Measurements from ENCODE around the gene KLK10.
"Not testable (repeated sequence)": the region's sequence is repeated elsewhere in the genome, so short reads cannot be mapped to it uniquely, and the experiment has no call there.

KLK10 gene

GRCh38 chr19:51001515-51001914 is 18.0 kb downstream of the KLK10 start, which contains the start of gene KLK8:
KLK8 (minus strand) TSS chr19:51001604; CDS start chr19:51001167, 437 bp downstream.
- DNase-seq (ENCODE audit: low spot score) = no peak

DNA sequence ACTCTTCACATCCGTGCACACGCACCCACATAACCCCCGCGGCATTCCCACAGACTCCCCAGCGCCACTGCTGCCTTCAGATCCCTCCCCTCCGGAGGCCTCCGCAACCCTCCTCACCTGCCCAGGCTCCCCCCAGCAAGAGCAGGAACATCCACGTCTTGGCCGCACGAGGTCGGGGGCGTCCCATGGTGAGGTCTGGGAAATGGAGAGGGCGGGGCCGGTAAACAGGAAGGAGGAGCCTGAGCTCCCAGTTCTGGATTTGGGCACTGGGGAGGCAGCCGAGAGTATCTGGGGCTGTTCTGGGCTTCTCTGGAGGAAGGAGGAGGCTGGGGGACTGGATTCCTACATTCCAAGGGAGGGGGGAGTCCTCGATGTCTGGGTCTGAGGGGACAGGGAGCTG is 18.5 kb downstream of the KLK10 start:
- no peak for DNase-seq (ENCODE audit: low spot score)

DNA sequence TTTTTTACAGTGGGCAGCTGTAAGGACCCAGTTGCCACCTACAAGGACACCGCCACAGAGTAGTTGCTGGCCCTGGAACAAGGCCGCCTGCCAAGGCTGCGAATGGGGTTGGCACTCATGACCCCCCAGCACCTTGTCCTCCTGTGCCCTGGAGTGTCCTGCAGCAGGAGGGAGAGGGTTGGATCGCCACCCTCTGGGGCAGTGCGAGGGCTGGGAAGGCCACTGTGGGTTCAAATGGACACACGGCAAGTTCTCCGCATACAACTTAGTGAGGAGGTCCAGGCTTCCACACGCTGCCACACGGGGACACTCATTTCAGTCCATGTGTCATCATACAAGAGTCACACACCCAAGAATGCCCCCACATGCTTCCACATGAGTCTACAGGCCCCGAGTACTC is 19.1 kb downstream of the KLK10 start:
- DNase-seq (ENCODE audit: low spot score) = no peak

DNA sequence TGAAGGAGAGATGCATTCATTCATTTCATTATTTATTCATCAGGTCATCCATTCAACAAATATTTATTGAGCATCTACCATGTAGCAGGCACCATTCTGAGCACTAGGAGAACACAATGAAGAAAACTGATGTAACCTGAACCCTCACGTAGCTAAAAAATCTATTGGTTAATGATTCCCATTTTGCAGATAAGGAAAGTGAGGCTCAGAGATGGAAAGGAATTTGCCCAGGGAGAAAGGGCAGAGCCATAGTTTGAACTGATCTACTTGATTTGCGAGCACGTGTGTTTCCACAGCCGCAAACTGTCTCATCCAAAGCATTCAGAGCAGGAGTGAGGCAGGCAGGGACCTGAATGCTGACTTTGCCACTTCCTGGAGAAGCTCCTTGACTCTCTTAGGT is 20.8 kb downstream of the KLK10 start:
- no peak for DNase-seq (ENCODE audit: low spot score)

DNA sequence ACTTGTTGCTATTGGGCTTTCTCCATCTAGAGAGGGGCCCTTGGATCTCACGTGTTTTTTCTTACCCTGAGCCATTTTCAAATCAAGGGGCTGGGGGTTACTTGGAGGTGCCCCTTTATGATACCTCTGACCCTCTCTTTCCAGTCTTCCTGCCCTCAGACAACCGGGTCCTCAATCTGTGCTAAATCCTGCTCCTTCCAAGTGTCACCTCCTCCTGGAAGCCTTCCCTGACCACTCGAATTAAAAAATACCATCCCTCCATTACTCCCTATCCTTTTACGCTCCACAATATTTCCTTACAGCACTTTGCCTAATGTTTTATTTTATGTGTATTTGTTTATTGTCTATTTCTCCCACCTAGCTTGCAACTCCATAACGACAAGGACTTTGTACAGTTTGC is 21.4 kb downstream of the KLK10 start:
- no peak for DNase-seq (ENCODE audit: low spot score)

GRCh38 chr19:50994129-50994528 is 25.4 kb downstream of the KLK10 start:
- no peak for DNase-seq (ENCODE audit: low spot score)

- no peak for DNase-seq (ENCODE audit: low spot score)
Measured at GRCh38 chr19:50992666-50993035, 26.9 kb downstream of the KLK10 start.

DNA sequence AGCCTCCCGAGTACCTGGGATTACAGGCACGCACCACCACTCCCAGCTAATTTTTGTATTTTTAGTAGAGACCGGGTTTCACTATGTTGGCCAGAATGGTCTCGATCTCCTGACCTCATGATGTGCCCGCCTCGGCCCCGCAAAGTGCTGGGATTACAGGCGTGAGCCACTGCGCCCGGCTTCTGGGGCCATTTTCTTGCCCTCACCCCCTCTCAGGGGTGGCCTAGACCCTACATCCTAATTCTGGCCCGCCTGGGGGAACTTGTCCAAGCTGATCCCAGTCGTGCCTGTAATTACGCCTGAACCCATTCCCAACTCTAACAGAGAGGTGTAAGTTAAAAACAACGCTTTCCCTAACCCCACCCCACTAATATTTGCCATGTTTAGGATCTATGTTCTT is 35.1 kb downstream of the KLK10 start:
- DNase-seq (ENCODE audit: low spot score) = not testable (repeated sequence)

- no peak for DNase-seq (ENCODE audit: low spot score)
Measured at GRCh38 chr19:50983625-50984292, 35.8 kb downstream of the KLK10 start, which contains the start of gene KLK7. KLK7 (minus strand) TSS chr19:50983917; CDS start chr19:50982399, 1,518 bp downstream.

- no peak for DNase-seq (ENCODE audit: low spot score)
Measured at GRCh38 chr19:50982186-50982585, 37.3 kb downstream of the KLK10 start.

- no peak for DNase-seq (ENCODE audit: low spot score)
Measured at GRCh38 chr19:50981587-50982146, 37.8 kb downstream of the KLK10 start.

- no peak for DNase-seq (ENCODE audit: low spot score)
Measured at GRCh38 chr19:50980208-50980607, 39.3 kb downstream of the KLK10 start.

- DNase-seq (ENCODE audit: low spot score) = no peak
Measured at GRCh38 chr19:50979758-50980157, 39.8 kb downstream of the KLK10 start.

GRCh38 chr19:50978772-50979390 is 40.6 kb downstream of the KLK10 start:
- DNase-seq (ENCODE audit: low spot score) = no peak

- DNase-seq (ENCODE audit: low spot score) = peak; percentile 46
Measured at GRCh38 chr19:50977626-50978025, 41.9 kb downstream of the KLK10 start.

DNA sequence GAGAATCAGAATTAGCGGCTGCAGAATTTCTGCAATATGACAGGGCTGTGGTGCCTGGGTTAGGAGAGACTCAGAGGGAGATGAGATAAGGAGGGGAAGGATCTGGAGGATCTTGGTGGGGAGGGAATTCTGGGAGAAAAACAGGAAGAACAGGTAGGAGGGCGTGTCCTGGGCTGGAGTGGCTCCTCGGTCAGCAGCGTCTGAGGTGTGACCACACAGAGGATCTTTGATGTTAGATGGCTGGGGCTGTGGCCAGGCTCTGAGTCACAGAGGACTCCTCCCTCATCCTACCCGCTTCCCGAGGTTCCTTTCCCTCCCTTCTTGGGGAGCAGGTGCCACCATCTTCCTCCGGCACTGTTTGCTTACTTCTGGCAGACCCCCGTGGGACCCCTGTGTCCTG is 43.7 kb downstream of the KLK10 start:
- DNase-seq (ENCODE audit: low spot score) = no peak

- no peak for DNase-seq (ENCODE audit: low spot score)
Measured at GRCh38 chr19:50974702-50975556, 44.6 kb downstream of the KLK10 start.

- no peak for DNase-seq (ENCODE audit: low spot score)
Measured at GRCh38 chr19:50972795-50973376, 46.6 kb downstream of the KLK10 start.

DNA sequence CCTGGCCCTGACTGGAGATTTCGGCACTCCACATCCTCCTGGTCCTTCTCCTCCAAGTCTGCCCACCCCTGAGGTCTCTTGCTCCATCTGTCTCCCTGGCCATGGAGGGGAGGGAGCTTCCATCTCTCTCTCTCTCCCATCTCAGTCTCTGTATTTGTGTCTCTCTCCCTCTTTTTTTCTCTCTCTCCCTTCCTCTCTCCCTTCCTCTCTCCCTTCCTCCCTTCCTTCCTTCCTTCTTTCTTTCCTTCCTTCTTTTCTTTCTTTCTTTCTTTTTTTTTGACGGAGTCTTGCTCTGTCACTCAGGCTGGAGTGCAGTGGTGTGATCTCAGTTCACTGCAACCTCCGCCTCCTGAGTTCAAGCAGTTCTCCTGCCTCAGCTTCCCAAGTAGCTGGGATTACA is 49.7 kb downstream of the KLK10 start:
- DNase-seq (ENCODE audit: low spot score) = not testable (repeated sequence)

- DNase-seq (ENCODE audit: low spot score) = peak; percentile 97
Measured at GRCh38 chr19:50969413-50969760, 50.1 kb downstream of the KLK10 start, which contains the start of gene KLK6. KLK6 (minus strand) TSS chr19:50969591; CDS start chr19:50968104, 1,487 bp downstream.

GRCh38 chr19:50968716-50969412 is 50.6 kb downstream of the KLK10 start:
- peak; percentile 50 for DNase-seq (ENCODE audit: low spot score)
